Activated naive CD8-positive, alpha-beta T cell (primary cell): ENCODE measurements around the gene TMEM272.

Experiments used
- H3K27ac Mint-ChIP-seq: one replicate; pipeline ENCODE4 v1.8.0; 2021; ENCODE audit warnings: mixed read lengths
- H3K27me3 Mint-ChIP-seq: one replicate; pipeline ENCODE4 v1.8.0; 2021; ENCODE audit warnings: mixed read lengths
- H3K36me3 Mint-ChIP-seq: one replicate; pipeline ENCODE4 v1.8.0; 2021; ENCODE audit warnings: mixed read lengths
- H3K4me1 Mint-ChIP-seq: one replicate; pipeline ENCODE4 v1.8.0; 2021; ENCODE audit warnings: low read depth, mixed read lengths
- H3K4me3 Mint-ChIP-seq: one replicate; pipeline ENCODE4 v1.8.0; 2021; ENCODE audit warnings: mild to moderate bottlenecking, mixed read lengths
- H3K9me3 Mint-ChIP-seq: one replicate; pipeline ENCODE4 v1.8.0; 2021; ENCODE audit warnings: low read depth, mixed read lengths

Gene TMEM272

GRCh38 chr13:51865838-51866237 lies 20.9 kb upstream of the TMEM272 start:
- Mint-ChIP-seq H3K4me3 (no peak overlapping the region), H3K27me3 (peaks cover 4% of the 10 kb centered on the region), H3K4me1 (peaks cover 21% of the 10 kb centered on the region), H3K36me3 (no peaks in the 10 kb centered on the region), H3K27ac (no peak overlapping the region), H3K9me3 (no peaks in the 10 kb centered on the region)

DNA sequence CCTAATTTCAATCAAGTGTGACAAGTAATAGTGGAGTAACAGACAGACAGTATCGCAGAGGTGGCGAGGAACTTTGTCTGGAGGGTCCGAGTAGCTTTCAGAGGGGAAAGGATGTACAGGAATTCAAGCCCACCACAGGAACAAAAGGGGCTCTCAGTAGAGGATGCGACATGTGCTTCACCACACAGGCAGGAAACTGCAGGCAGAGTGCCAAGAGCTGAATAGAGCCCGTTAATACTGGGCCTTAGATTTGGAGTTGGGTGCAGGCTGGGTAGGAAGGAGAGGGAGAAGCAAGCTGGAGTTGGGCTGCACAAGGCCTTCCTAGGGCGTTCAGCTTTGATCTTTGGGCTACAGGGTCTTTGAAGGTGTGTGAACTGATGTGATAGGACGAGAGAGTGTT lies 18.0 kb upstream of the TMEM272 start:
- Mint-ChIP-seq H3K27ac (peak overlapping the region; percentile 7), H3K27me3 (peaks cover 2% of the 10 kb centered on the region), H3K4me1 (peaks cover 21% of the 10 kb centered on the region), H3K9me3 (no peaks in the 10 kb centered on the region), H3K36me3 (no peaks in the 10 kb centered on the region), H3K4me3 (no peak overlapping the region)

GRCh38 chr13:51861723-51862300 lies 16.8 kb upstream of the TMEM272 start, which contains the start of gene CCDC70:
TSS of gene CCDC70 (plus strand) at chr13:51861969. CDS start at chr13:51865412, 3,443 bp downstream.
- Mint-ChIP-seq H3K9me3 (no peaks in the 10 kb centered on the region), H3K4me3 (no peak within 1 kb of the TSS), H3K4me1 (peaks cover 21% of the 10 kb centered on the region), H3K27me3 (no peaks in the 10 kb centered on the region), H3K27ac (no peak within 1 kb of the TSS), H3K36me3 (no peaks in the 10 kb centered on the region)

- Mint-ChIP-seq H3K4me3 (no peak overlapping the region), H3K9me3 (no peaks in the 10 kb centered on the region), H3K27me3 (no peaks in the 10 kb centered on the region), H3K4me1 (peaks cover 21% of the 10 kb centered on the region), H3K36me3 (no peaks in the 10 kb centered on the region), H3K27ac (no peak overlapping the region)
Observed at GRCh38 chr13:51858433-51859247, 13.7 kb upstream of the TMEM272 start.

GRCh38 chr13:51856998-51857397 lies 12.0 kb upstream of the TMEM272 start:
- no peaks in the 10 kb centered on the region for H3K36me3 Mint-ChIP-seq
- no peak overlapping the region for H3K4me3 Mint-ChIP-seq
- no peaks in the 10 kb centered on the region for H3K9me3 Mint-ChIP-seq
- H3K4me1 Mint-ChIP-seq = peaks cover 10% of the 10 kb centered on the region
- no peak overlapping the region for H3K27ac Mint-ChIP-seq
- H3K27me3 Mint-ChIP-seq = no peaks in the 10 kb centered on the region

GRCh38 chr13:51856027-51856736 lies 11.2 kb upstream of the TMEM272 start:
- Mint-ChIP-seq H3K36me3 (no peaks in the 10 kb centered on the region), H3K27ac (no peak overlapping the region), H3K4me1 (peaks cover 3% of the 10 kb centered on the region), H3K27me3 (peaks cover under 1% of the 10 kb centered on the region), H3K9me3 (no peaks in the 10 kb centered on the region), H3K4me3 (no peak overlapping the region)

- H3K4me1 Mint-ChIP-seq = peaks cover 7% of the 10 kb centered on the region
- H3K4me3 Mint-ChIP-seq = no peak overlapping the region
- H3K27me3 Mint-ChIP-seq = peaks cover 2% of the 10 kb centered on the region
- H3K9me3 Mint-ChIP-seq = no peaks in the 10 kb centered on the region
- H3K27ac Mint-ChIP-seq = no peak overlapping the region
- H3K36me3 Mint-ChIP-seq = no peaks in the 10 kb centered on the region
Observed at GRCh38 chr13:51849145-51850101, 4.4 kb upstream of the TMEM272 start.

DNA sequence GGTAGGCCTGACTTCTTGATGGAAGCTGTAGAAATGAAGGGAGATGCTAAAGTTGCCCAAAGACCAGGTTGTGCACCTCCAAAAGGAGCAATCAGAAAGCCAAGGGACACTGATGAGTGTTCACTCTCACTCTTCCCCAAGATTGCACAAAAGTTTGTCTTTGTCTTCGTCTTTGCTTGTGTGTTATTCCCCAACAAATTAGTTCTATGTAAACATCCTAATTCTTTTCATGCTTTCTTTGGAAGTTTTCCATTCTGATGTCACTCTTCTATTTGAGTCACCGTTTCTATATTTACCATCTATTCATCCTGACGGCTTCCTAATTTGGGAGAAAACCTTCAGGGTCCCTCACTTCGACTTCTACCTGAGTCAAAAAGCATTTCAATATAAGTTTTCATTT lies 3.7 kb upstream of the TMEM272 start:
- peaks cover 7% of the 10 kb centered on the region for H3K4me1 Mint-ChIP-seq
- H3K9me3 Mint-ChIP-seq = no peaks in the 10 kb centered on the region
- no peaks in the 10 kb centered on the region for H3K36me3 Mint-ChIP-seq
- no peak overlapping the region for H3K4me3 Mint-ChIP-seq
- peaks cover 2% of the 10 kb centered on the region for H3K27me3 Mint-ChIP-seq
- no peak overlapping the region for H3K27ac Mint-ChIP-seq

- Mint-ChIP-seq H3K4me1 (peaks cover 7% of the 10 kb centered on the region), H3K27me3 (peaks cover 2% of the 10 kb centered on the region), H3K4me3 (no peak overlapping the region), H3K27ac (no peak overlapping the region), H3K36me3 (no peaks in the 10 kb centered on the region), H3K9me3 (no peaks in the 10 kb centered on the region)
Observed at GRCh38 chr13:51846756-51847155, 1.8 kb upstream of the TMEM272 start.

DNA sequence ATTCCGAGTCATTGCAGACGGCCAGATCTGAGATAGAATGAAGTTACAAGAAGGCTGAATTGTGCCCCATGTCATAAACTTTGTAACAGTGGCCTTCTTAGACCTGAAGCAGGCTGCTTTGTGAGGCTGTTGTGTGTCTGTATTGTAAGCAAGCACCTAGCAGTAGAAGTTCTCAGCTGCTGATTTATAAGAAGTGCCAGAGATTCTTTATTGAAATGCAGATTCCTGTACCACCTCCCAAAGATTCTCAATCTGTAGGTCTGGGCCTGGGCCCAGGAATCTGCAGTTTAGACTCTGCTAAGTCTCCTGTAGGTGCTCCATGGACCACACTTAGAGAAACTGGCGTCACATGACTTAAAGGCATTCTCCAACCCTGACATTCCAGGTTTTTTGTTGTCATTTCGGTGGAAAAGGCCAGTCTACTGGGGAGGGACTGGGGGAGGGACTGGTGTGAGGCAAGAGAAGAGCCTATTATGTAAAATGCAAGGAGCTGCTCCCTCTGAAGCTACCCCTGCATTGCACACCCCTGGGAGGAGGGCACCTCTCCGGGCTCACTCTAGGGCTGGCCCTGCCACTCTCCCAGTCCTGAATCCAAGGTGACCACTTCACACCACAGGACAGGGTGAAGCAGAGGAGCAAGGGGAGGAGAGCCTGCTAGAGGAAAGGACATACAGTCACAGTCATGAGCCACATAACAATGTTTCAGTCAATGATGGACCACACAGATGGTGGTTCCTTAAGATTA lies 769 bp upstream of the TMEM272 start:
- no peaks in the 10 kb centered on the region for H3K36me3 Mint-ChIP-seq
- H3K27ac Mint-ChIP-seq = no peak overlapping the region
- H3K4me3 Mint-ChIP-seq = peak overlapping the region; percentile 68
- H3K9me3 Mint-ChIP-seq = no peaks in the 10 kb centered on the region
- H3K4me1 Mint-ChIP-seq = peaks cover 7% of the 10 kb centered on the region
- no peaks in the 10 kb centered on the region for H3K27me3 Mint-ChIP-seq

- H3K9me3 Mint-ChIP-seq = no peaks in the 10 kb centered on the region
- H3K36me3 Mint-ChIP-seq = no peaks in the 10 kb centered on the region
- no peak overlapping the region for H3K4me3 Mint-ChIP-seq
- H3K27me3 Mint-ChIP-seq = peaks cover 2% of the 10 kb centered on the region
- no peak overlapping the region for H3K27ac Mint-ChIP-seq
- peaks cover 7% of the 10 kb centered on the region for H3K4me1 Mint-ChIP-seq
Observed at GRCh38 chr13:51843529-51843928, 1.4 kb downstream of the TMEM272 start.

- H3K4me3 Mint-ChIP-seq = no peak overlapping the region
- no peaks in the 10 kb centered on the region for H3K36me3 Mint-ChIP-seq
- peaks cover 11% of the 10 kb centered on the region for H3K4me1 Mint-ChIP-seq
Observed at GRCh38 chr13:51841732-51842131, 3.2 kb downstream of the TMEM272 start.

GRCh38 chr13:51840917-51841316 lies 4.1 kb downstream of the TMEM272 start:
- H3K9me3 Mint-ChIP-seq = no peaks in the 10 kb centered on the region
- H3K27me3 Mint-ChIP-seq = peaks cover 2% of the 10 kb centered on the region
- no peaks in the 10 kb centered on the region for H3K36me3 Mint-ChIP-seq
- H3K27ac Mint-ChIP-seq = no peak overlapping the region
- H3K4me1 Mint-ChIP-seq = peaks cover 13% of the 10 kb centered on the region
- H3K4me3 Mint-ChIP-seq = no peak overlapping the region

More at GRCh38 chr13:51841732-51842131, 3.2 kb downstream of the TMEM272 start:
- no peak overlapping the region for H3K27ac Mint-ChIP-seq
- no peaks in the 10 kb centered on the region for H3K9me3 Mint-ChIP-seq
- peaks cover 2% of the 10 kb centered on the region for H3K27me3 Mint-ChIP-seq
